Adrenal gland (tissue), 12 donors: Measurements from ENCODE around the gene DPEP3. TPM values are rescaled to one million over a fixed set of nuclear protein-coding genes. Genes with fewer than 3 reads are reported as not detected.

Source experiments
- DNase-seq, 7 donors: peaks; one replicate each; pipeline ENCODE4 v3.0.0-alpha.2; 2019 to 2020
- H3K27ac ChIP-seq, 5 donors: fragments of 200-600 bp; sonication (generic) in 4 of 5; 1 replicate in 3 of 5; 2 replicates in 2 of 5; pipeline versions ENCODE4 v1.5.1 to v1.8.0; 2016 to 2020; ENCODE audit warnings: mild to moderate bottlenecking in 1 of 5
- H3K27me3 ChIP-seq: fragments of 200-600 bp; 2 replicates; pipeline ENCODE4 v1.8.0; 2021
- H3K36me3 ChIP-seq, 2 donors: fragments of 200-600 bp; replicated peaks in 1 of 2; 1 replicate in 1 of 2; 2 replicates in 1 of 2; pipeline versions ENCODE4 v1.5.1 to v1.8.0; 2018 to 2022
- H3K4me1 ChIP-seq, 2 donors: fragments of 200-600 bp; replicated peaks in 1 of 2; 1 replicate in 1 of 2; 2 replicates in 1 of 2; pipeline versions ENCODE4 v1.5.1 to v1.8.0; 2018 to 2021
- H3K4me3 ChIP-seq, 4 donors: fragments of 200-600 bp; sonication (generic) in 3 of 4; one replicate each; pipeline ENCODE4 v1.5.1; 2016 to 2018
- H3K9me3 ChIP-seq, 3 donors: fragments of 200-600 bp; sonication (generic) in 1 of 3; replicated peaks in 1 of 3; 1 replicate in 2 of 3; 2 replicates in 1 of 3; pipeline versions ENCODE4 v1.5.1 to v1.8.0; 2016 to 2021
- POLR2A ChIP-seq, 2 donors: fragments of 450-650 bp; IDR thresholded peaks; one replicate each; pipeline ENCODE4 v1.6.1; 2017; ENCODE audit warnings: antibody characterized with exemption in 2 of 2, mild to moderate bottlenecking in 2 of 2, moderate library complexity in 1 of 2
- WGBS, 4 donors: extraction: QIAGEN DNeasy Blood & Tissue Kit in 2 of 4; methylation state at CpG; one replicate each; pipeline versions ENCODE4 v1.1.5 to v1.1.7; 2013 to 2017; 5-methylcytosine and 5-hydroxymethylcytosine counted together
- intact Hi-C, 2 donors: fragments of 100-400 bp; cut with DNase I; formaldehyde crosslinking; loops; one replicate each; pipeline versions ENCODE4 v1.14.1 to v1.15.0; 2022 to 2023
- polyA plus RNA-seq, 3 donors: library from polyadenylated mRNA; stranded (reverse); fragments of 200-250 nt in 2 of 3; fragments of 350-450 nt in 1 of 3; fragmentation: Illumina TruSeq in 1 of 3; extraction: RNeasy Lipid Tissue Mini Kit (QIAGEN cat#74804) in 1 of 3; gene quantifications; one replicate each; pipeline ENCODE4 v1.2.3, GENCODE V29; 2013 to 2014
- total RNA-seq, 9 donors: library from RNA; depleted of rRNA in 4 of 9; stranded (reverse); fragments of >200 nt in 4 of 9; fragments of 120-200 nt in 1 of 9; fragmentation: NEBNext Ultra II Directional in 1 of 9; extraction: Animal tissue kit (Norgen Biotek cat#: 25700) in 1 of 9; gene quantifications; one replicate each; pipeline versions ENCODE4 v1.1.0 to v1.2.4, GENCODE V29; 2013 to 2023
- TF ChIP-seq, protein P1 (sequence below), 6 experiments: fragments of 450-650 bp in 4 of 6; fragments of 200-600 bp in 2 of 6; sonication (generic) in 1 of 6; IDR thresholded peaks; 1 replicate in 5 of 6; 2 replicates in 1 of 6; pipeline versions ENCODE4 v1.5.1 to v1.8.0; 2016 to 2021; ENCODE audit warnings: antibody characterized with exemption in 6 of 6, mild to moderate bottlenecking in 2 of 6, moderate library complexity in 1 of 6
- donor health status: healthy with polysubstance abuse.
- donor health status: Bipolar disorder and iron deficiency.
- donor health status: DM: yes; HTN: yes; CAD: no.
- donor health status: DM: no; HTN: no; CAD: no.
- donor health status: DM: no; HTN: no; CAD: no.
- donor health status: DM: yes; HTN: yes; CAD: no.

The DPEP3 gene
- total and polyA plus RNA-seq, 12 donors: 0.07 to 0.32 (median 0.11) TPM; not detected in 8

GRCh38 chr16:67967183-67967957, 12.9 kb downstream of the DPEP3 start:
- Histone ChIP-seq H3K36me3 (peaks cover 0 to 11% of the 10 kb centered on the region in 2 donors), H3K4me3 (peak overlapping the region; percentile 47 to 99 (median 78)), H3K27me3 (no peaks in the 10 kb centered on the region), H3K27ac (peak overlapping the region; percentile 41 to 100 (median 87)), H3K4me1 (peaks cover 22 to 40% of the 10 kb centered on the region in 2 donors), H3K9me3 (no peaks in the 10 kb centered on the region)
- DNase-seq: no peak
- no peak for TF ChIP-seq POLR2A (IDR thresholded peaks at IDR 0.05)
- TF ChIP-seq, protein P1, sequence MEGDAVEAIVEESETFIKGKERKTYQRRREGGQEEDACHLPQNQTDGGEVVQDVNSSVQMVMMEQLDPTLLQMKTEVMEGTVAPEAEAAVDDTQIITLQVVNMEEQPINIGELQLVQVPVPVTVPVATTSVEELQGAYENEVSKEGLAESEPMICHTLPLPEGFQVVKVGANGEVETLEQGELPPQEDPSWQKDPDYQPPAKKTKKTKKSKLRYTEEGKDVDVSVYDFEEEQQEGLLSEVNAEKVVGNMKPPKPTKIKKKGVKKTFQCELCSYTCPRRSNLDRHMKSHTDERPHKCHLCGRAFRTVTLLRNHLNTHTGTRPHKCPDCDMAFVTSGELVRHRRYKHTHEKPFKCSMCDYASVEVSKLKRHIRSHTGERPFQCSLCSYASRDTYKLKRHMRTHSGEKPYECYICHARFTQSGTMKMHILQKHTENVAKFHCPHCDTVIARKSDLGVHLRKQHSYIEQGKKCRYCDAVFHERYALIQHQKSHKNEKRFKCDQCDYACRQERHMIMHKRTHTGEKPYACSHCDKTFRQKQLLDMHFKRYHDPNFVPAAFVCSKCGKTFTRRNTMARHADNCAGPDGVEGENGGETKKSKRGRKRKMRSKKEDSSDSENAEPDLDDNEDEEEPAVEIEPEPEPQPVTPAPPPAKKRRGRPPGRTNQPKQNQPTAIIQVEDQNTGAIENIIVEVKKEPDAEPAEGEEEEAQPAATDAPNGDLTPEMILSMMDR (IDR thresholded peaks at IDR 0.05): no peak
- WGBS, 4 donors: 10 to 14% (median 11%) methylated on average over 17 to 18 of the region's 18 CpGs
- intact Hi-C loops: no loop called here

- H3K4me1 ChIP-seq: peaks cover 22 to 40% of the 10 kb centered on the region in 2 donors
- intact Hi-C loops: no loop called here
- TF ChIP-seq POLR2A (IDR thresholded peaks at IDR 0.05): no peak
- TF ChIP-seq, protein P1 (IDR thresholded peaks at IDR 0.05): no peak
- peak overlapping the region in 2 of 4 donors; percentile 47 to 99 for H3K4me3 ChIP-seq
- WGBS, 4 donors: 29 to 50% (median 33%) methylated on average over 2 to 3 of the region's 3 CpGs
- peak in 2 of 7 donors; percentile 33 to 53 for DNase-seq
- no peaks in the 10 kb centered on the region for H3K9me3 ChIP-seq
- H3K36me3 ChIP-seq: peaks cover 0 to 18% of the 10 kb centered on the region in 2 donors
- no peaks in the 10 kb centered on the region for H3K27me3 ChIP-seq
- H3K27ac ChIP-seq: peak overlapping the region in 4 of 5 donors; percentile 3 to 100 (median 88)
Observed at GRCh38 chr16:67966549-67967182, 13.6 kb downstream of the DPEP3 start.

GRCh38 chr16:67965668-67966548, 14.4 kb downstream of the DPEP3 start:
- Histone ChIP-seq H3K9me3 (no peaks in the 10 kb centered on the region), H3K36me3 (peaks cover 0 to 26% of the 10 kb centered on the region in 2 donors), H3K27ac (peak overlapping the region in 3 of 5 donors; percentile 87 to 100 (median 88)), H3K4me1 (peaks cover 22 to 43% of the 10 kb centered on the region in 2 donors), H3K27me3 (no peaks in the 10 kb centered on the region), H3K4me3 (peak overlapping the region in 1 of 4 donors; percentile 99)
- 34 to 51% (median 43%) methylated on average over 10 to 11 of the region's 11 CpGs for WGBS, 4 donors
- no peak for DNase-seq
- intact Hi-C loops: no loop called here
- TF ChIP-seq, protein P1 (IDR thresholded peaks at IDR 0.05): no peak
- TF ChIP-seq POLR2A (IDR thresholded peaks at IDR 0.05): no peak
